ENCODE measurements around the gene LTN1.

LTN1 gene

GRCh38 chr21:28928578-28929420, 63.9 kb downstream of the LTN1 start:
- DNase-seq: no peak

- no peak for DNase-seq
Measured at GRCh38 chr21:28927130-28927529, 65.5 kb downstream of the LTN1 start.

- DNase-seq: no peak
Measured at GRCh38 chr21:28923439-28923975, 69.2 kb downstream of the LTN1 start.

GRCh38 chr21:28922368-28922767, 70.3 kb downstream of the LTN1 start:
- DNase-seq: no peak

GRCh38 chr21:28916150-28916893, 76.4 kb downstream of the LTN1 start:
- DNase-seq: no peak

- no peak for DNase-seq
Measured at GRCh38 chr21:28913071-28913470, 79.6 kb downstream of the LTN1 start.

GRCh38 chr21:28910280-28910887, 82.3 kb downstream of the LTN1 start:
- DNase-seq: no peak

GRCh38 chr21:28908351-28908750, 84.3 kb downstream of the LTN1 start:
- no peak for DNase-seq

GRCh38 chr21:28906841-28907240, 85.8 kb downstream of the LTN1 start:
- no peak for DNase-seq

- no peak for DNase-seq
Measured at GRCh38 chr21:28906236-28906635, 86.4 kb downstream of the LTN1 start.

GRCh38 chr21:28904961-28905435, 87.7 kb downstream of the LTN1 start:
- no peak for DNase-seq

GRCh38 chr21:28903448-28903847, 89.2 kb downstream of the LTN1 start:
- DNase-seq: no peak

GRCh38 chr21:28900481-28900880, 92.2 kb downstream of the LTN1 start:
- no peak for DNase-seq

- no peak for DNase-seq
Measured at GRCh38 chr21:28899744-28900143, 92.9 kb downstream of the LTN1 start.

- no peak for DNase-seq
Measured at GRCh38 chr21:28899220-28899619, 93.5 kb downstream of the LTN1 start.

GRCh38 chr21:28893687-28894086, 99.0 kb downstream of the LTN1 start:
- DNase-seq: no peak

- no peak for DNase-seq
Measured at GRCh38 chr21:28892199-28893111, 100.2 kb downstream of the LTN1 start.

GRCh38 chr21:28885853-28886177, 106.9 kb downstream of the LTN1 start:
- no peak for DNase-seq

GRCh38 chr21:28884976-28885852, 107.5 kb downstream of the LTN1 start:
- peak; percentile 88 to 92 for DNase-seq

GRCh38 chr21:28884481-28884880, 108.2 kb downstream of the LTN1 start:
- peak in 1 of 2 donors; percentile 5 for DNase-seq

GRCh38 chr21:28883931-28884330, 108.7 kb downstream of the LTN1 start:
- DNase-seq: no peak

Data from activated CD4-positive, alpha-beta T cell treated with anti-CD3 and anti-CD28 coated beads for 4 hours (primary cell).